ENCODE measurements around the gene DUSP6. TPM values are rescaled to one million over a fixed set of nuclear protein-coding genes. Genes with fewer than 3 reads are reported as not detected.

DUSP6 gene
- total and polyA plus RNA-seq, 2 of the 13 experiments (the other 11 are each of a cell fraction or from before 2014, with no cell fraction given): 40.9 to 161 TPM

DNA sequence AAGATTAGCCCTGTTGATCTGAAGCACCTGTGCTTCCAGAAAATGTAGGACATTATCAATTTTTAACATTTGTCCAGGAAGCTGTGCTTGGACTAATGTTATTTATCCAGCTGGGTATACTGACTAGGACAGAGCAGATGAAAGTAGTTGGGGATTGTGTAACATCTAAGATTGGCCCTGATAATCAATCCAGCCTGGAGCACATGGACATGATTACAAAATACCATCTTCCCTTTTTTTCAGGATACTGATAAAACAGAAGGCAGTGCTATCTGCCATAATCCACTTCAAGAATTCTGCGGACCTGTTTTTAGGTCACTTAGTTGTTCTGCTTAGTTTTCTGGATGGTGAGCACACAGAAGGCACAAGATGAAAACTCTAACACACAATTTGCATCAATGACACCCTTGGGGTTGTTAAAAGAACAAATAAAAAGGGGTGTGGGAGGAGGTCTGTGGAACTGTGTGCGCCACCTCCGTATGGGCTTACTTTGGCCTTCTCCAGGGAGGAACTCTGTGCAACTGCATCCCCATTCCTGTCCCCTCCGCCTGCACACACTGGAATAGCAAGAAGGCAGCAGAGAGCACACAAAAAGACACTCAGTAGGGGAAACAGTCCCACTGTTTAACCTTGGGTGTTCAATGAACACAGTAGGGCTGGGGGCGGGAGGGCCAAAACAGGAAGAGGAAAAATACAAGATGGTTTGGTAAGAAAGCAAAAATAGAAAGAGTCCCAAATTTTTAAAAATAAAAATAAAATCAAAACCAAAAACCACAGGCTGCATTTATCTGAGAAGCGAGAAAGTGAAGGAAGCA is 31.1 kb upstream of the DUSP6 start (continued):
- TF ChIP-seq ZBTB1 (CRISPR knock-in tag; IDR thresholded peaks at IDR 0.05; ENCODE audit: borderline replicate concordance): no peak
- peak; percentile 61; the same call in 1 of the 2 replicates for TF ChIP-seq HHEX (CRISPR knock-in tag; IDR thresholded peaks at IDR 0.05)
- TF ChIP-seq, protein P1, sequence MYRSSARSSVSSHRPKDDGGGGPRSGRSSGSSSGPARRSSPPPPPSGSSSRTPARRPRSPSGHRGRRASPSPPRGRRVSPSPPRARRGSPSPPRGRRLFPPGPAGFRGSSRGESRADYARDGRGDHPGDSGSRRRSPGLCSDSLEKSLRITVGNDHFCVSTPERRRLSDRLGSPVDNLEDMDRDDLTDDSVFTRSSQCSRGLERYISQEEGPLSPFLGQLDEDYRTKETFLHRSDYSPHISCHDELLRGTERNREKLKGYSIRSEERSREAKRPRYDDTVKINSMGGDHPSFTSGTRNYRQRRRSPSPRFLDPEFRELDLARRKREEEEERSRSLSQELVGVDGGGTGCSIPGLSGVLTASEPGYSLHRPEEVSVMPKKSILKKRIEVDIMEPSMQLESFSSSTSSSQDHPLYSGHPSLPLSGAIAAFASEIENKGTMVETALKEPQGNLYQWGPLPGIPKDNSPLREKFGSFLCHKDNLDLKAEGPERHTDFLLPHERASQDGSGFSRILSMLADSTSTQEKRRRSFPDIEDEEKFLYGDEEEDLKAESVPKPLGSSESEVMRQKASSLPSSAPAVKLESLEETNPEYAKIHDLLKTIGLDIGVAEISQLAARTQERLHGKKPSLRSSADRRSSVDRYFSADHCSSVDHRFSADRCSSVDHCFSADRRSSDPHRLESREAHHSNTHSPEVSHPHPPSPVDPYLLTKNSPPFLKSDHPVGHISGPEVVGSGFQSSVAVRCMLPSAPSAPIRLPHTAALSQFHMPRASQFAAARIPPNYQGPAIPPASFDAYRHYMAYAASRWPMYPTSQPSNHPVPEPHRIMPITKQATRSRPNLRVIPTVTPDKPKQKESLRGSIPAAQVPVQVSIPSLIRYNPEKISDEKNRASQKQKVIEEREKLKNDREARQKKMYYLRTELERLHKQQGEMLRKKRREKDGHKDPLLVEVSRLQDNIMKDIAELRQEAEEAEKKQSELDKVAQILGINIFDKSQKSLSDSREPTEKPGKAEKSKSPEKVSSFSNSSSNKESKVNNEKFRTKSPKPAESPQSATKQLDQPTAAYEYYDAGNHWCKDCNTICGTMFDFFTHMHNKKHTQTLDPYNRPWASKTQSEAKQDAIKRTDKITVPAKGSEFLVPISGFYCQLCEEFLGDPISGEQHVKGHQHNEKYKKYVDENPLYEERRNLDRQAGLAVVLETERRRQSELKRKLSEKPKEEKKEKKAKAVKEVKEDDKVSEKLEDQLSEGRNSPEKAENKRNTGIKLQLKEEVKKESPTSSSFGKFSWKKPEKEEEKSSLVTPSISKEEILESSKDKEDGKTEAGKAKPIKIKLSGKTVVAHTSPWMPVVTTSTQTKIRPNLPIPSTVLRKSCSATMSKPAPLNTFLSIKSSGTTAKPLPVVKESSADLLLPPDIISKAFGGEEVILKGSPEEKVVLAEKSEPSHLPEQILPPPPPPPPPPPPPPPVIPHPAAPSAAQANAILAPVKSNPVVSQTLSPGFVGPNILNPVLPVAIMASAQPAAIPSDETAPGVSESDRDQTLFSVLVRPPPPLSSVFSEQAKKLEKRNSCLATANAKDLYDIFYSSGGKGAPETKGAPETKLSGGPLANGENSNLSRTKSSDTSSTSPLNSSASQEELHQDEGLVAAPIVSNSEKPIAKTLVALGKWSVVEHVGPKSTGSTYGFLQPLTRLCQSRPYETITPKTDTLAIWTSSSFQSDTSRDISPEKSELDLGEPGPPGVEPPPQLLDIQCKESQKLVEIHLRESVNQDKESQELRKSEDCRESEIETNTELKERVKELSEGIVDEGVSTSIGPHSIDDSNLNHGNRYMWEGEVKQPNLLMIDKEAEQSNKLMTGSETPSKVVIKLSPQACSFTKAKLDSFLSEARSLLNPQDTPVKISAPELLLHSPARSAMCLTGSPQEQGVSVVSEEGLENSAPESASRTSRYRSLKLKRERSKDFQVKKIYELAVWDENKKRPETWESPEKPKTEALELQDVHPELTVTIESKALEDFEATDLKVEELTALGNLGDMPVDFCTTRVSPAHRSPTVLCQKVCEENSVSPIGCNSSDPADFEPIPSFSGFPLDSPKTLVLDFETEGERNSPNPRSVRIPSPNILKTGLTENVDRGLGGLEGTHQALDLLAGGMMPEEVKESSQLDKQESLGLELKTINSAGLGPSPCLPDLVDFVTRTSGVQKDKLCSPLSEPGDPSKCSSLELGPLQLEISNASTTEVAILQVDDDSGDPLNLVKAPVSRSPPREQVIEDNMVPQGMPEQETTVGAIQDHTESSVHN (CRISPR knock-in tag; IDR thresholded peaks at IDR 0.05): no peak
- peak; percentile 77; the same call in 1 of the 2 replicates for TF ChIP-seq PPARG (CRISPR knock-in tag; conservative IDR thresholded peaks at IDR 0.05)
- TF ChIP-seq, protein P2, sequence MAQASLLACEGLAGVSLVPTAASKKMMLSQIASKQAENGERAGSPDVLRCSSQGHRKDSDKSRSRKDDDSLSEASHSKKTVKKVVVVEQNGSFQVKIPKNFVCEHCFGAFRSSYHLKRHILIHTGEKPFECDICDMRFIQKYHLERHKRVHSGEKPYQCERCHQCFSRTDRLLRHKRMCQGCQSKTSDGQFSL (CRISPR knock-in tag; IDR thresholded peaks at IDR 0.05): no peak
- TF ChIP-seq, protein P3, sequence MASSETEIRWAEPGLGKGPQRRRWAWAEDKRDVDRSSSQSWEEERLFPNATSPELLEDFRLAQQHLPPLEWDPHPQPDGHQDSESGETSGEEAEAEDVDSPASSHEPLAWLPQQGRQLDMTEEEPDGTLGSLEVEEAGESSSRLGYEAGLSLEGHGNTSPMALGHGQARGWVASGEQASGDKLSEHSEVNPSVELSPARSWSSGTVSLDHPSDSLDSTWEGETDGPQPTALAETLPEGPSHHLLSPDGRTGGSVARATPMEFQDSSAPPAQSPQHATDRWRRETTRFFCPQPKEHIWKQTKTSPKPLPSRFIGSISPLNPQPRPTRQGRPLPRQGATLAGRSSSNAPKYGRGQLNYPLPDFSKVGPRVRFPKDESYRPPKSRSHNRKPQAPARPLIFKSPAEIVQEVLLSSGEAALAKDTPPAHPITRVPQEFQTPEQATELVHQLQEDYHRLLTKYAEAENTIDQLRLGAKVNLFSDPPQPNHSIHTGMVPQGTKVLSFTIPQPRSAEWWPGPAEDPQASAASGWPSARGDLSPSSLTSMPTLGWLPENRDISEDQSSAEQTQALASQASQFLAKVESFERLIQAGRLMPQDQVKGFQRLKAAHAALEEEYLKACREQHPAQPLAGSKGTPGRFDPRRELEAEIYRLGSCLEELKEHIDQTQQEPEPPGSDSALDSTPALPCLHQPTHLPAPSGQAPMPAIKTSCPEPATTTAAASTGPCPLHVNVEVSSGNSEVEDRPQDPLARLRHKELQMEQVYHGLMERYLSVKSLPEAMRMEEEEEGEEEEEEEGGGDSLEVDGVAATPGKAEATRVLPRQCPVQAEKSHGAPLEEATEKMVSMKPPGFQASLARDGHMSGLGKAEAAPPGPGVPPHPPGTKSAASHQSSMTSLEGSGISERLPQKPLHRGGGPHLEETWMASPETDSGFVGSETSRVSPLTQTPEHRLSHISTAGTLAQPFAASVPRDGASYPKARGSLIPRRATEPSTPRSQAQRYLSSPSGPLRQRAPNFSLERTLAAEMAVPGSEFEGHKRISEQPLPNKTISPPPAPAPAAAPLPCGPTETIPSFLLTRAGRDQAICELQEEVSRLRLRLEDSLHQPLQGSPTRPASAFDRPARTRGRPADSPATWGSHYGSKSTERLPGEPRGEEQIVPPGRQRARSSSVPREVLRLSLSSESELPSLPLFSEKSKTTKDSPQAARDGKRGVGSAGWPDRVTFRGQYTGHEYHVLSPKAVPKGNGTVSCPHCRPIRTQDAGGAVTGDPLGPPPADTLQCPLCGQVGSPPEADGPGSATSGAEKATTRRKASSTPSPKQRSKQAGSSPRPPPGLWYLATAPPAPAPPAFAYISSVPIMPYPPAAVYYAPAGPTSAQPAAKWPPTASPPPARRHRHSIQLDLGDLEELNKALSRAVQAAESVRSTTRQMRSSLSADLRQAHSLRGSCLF (CRISPR knock-in tag; IDR thresholded peaks at IDR 0.05; ENCODE audit: borderline replicate concordance): no peak
- TF ChIP-seq, protein P4, sequence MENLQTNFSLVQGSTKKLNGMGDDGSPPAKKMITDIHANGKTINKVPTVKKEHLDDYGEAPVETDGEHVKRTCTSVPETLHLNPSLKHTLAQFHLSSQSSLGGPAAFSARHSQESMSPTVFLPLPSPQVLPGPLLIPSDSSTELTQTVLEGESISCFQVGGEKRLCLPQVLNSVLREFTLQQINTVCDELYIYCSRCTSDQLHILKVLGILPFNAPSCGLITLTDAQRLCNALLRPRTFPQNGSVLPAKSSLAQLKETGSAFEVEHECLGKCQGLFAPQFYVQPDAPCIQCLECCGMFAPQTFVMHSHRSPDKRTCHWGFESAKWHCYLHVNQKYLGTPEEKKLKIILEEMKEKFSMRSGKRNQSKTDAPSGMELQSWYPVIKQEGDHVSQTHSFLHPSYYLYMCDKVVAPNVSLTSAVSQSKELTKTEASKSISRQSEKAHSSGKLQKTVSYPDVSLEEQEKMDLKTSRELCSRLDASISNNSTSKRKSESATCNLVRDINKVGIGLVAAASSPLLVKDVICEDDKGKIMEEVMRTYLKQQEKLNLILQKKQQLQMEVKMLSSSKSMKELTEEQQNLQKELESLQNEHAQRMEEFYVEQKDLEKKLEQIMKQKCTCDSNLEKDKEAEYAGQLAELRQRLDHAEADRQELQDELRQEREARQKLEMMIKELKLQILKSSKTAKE (CRISPR knock-in tag; IDR thresholded peaks at IDR 0.05; ENCODE audit: borderline replicate concordance): peak; percentile 52; the same call in 1 of the 2 replicates
- TF ChIP-seq SNAI1 (CRISPR knock-in tag; IDR thresholded peaks at IDR 0.05; ENCODE audit: borderline replicate concordance): no peak; the same call in 1 of the 2 replicates
- TF ChIP-seq ZNF326 (CRISPR knock-in tag; IDR thresholded peaks at IDR 0.05; ENCODE audit: borderline replicate concordance): no peak
- no peak for TF ChIP-seq NFYB (CRISPR knock-in tag; IDR thresholded peaks at IDR 0.05)
- TF ChIP-seq ZBTB3 (CRISPR knock-in tag; IDR thresholded peaks at IDR 0.05; ENCODE audit: borderline replicate concordance, low read depth): 0 out of 2 replicates have a peak, but pooled peaks have one; percentile 31
- TF ChIP-seq JUN (CRISPR knock-in tag; IDR thresholded peaks at IDR 0.05): 0 out of 2 replicates have a peak, but pooled peaks have one; percentile 29
